Testis (tissue), 2 donors: ENCODE measurements around the gene S100A1.

Source experiments
- CTCF ChIP-seq, 3 experiments: fragments of 450-650 bp in 2 of 3; fragments of 200-600 bp in 1 of 3; sonication (generic) in 1 of 3; IDR thresholded peaks; one replicate each; pipeline ENCODE4 v1.5.1; 2016 to 2019; ENCODE audit warnings: antibody characterized with exemption in 3 of 3, mild to moderate bottlenecking in 2 of 3, moderate library complexity in 1 of 3
- POLR2A ChIP-seq: fragments of 450-650 bp; IDR thresholded peaks from one replicate; pipeline ENCODE4 v1.6.1; 2017; ENCODE audit warnings: antibody characterized with exemption, mild to moderate bottlenecking, moderate library complexity

GRCh38 chr1:153578490-153578889, 49.7 kb upstream of the S100A1 start:
- no peak for TF ChIP-seq CTCF (IDR thresholded peaks at IDR 0.05)
- TF ChIP-seq POLR2A: no peak
